Measurements from ENCODE around the gene RAD50. TPM values are rescaled to one million over a fixed set of nuclear protein-coding genes. Genes with fewer than 3 reads are reported as not detected.
"Not testable (repeated sequence)": the region's sequence is repeated elsewhere in the genome, so short reads cannot be mapped to it uniquely, and the experiment has no call there.

Gene RAD50
- total and polyA plus RNA-seq, 10 of the 15 experiments (the other 5 are each of a cell fraction or from before 2014, with no cell fraction given), result 12.8 to 68.6 (median 47.0) TPM

DNA sequence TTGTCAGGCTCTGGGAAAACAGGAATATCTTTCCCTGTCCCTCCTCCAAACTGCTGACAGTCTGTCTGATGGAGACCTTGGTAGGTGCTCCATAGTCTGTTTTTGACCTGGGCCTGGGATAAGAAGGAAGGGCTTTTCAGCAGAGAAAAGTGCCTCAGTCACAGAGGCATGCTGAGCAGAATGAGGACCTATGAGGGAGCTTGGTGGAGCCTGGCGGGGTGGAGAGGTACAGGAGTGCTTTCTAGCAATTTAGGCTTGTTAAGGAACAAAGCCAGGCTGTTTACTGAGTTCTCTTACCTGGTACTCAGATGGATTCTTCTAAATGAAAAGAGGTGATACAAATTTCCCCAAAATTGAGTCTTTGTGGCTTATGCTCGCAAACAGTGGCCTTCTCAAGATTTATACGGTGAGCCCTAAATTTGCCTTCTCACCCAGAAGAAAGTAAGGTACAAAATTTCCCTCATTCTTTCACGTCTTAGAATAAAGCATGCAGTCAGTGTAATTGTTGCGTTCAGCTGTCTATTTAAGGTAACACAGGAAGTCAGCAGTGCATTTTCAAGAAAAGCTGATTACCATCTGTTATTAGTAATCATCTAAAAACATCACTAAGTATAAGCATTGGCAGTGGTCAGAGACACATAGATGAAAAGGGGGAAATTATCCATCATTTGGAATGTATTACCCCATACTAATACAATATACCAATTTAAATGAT lies 72.6 kb downstream of the RAD50 start (continued):
- TF ChIP-seq, protein P1, sequence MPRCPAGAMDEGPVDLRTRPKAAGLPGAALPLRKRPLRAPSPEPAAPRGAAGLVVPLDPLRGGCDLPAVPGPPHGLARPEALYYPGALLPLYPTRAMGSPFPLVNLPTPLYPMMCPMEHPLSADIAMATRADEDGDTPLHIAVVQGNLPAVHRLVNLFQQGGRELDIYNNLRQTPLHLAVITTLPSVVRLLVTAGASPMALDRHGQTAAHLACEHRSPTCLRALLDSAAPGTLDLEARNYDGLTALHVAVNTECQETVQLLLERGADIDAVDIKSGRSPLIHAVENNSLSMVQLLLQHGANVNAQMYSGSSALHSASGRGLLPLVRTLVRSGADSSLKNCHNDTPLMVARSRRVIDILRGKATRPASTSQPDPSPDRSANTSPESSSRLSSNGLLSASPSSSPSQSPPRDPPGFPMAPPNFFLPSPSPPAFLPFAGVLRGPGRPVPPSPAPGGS (IDR thresholded peaks at IDR 0.05; ENCODE audit: borderline replicate concordance, insufficient read depth, low read depth, low read length, poor library complexity, severe bottlenecking), result peak; percentile 35

DNA sequence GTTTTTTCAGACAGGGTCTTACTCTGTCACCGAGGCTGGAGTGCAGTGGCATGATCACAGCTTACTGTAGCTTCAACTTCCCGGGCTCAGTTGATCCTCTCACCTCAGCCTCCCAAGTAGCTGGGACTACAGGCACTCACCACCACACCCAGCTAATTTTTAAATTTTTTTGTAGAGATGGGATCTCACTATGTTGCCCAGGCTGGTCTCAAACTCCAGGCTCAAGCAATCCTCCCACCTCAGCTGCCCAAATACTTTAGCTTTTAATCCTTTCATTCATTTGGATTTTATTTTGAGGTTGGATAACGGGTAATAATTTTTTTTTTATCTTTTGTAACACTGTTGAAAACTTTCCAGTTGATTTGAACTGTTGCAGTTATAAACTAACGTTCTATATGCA lies 76.8 kb downstream of the RAD50 start:
- FAIRE-seq; ATAC-seq; H4K20me1 ChIP-seq (ENCODE audit: control insufficient read depth, insufficient read depth); H3K79me2 ChIP-seq (ENCODE audit: control insufficient read depth, insufficient read depth, low read length); H3K4me3 ChIP-seq; H2AFZ ChIP-seq (ENCODE audit: control insufficient read depth, low read depth, low read length); H3K27me3 ChIP-seq (replicated peaks in 1 of 2; ENCODE audit: control insufficient read depth in 2 of 2, insufficient read depth in 2 of 2, low read length in 1 of 2); H3K9ac ChIP-seq (ENCODE audit: control insufficient read depth, insufficient read depth, low read length); DNase-seq (ENCODE audit: low read depth, low spot score); in situ Hi-C loops (cut with MboI); H3K9me3 ChIP-seq (replicated peaks; ENCODE audit: control insufficient read depth, insufficient read depth, low read length); intact Hi-C loops (cut with micrococcal nuclease; ENCODE audit: unreplicated experiment); H3K4me2 ChIP-seq (ENCODE audit: control insufficient read depth, insufficient read depth); H3K27ac ChIP-seq (ENCODE audit: control insufficient read depth, insufficient read depth); BruUV-seq (replicated peaks): not testable (repeated sequence)
- peaks cover 35% of the 10 kb centered on the region for H3K4me1 ChIP-seq (ENCODE audit: control insufficient read depth, insufficient read depth, low read length)
- ChIA-PET SMC1A (ENCODE audit: uncharacterized antibody, unreplicated experiment) (interaction anchor here (0.6 to 5.5 kb wide), 8 partner anchors 6 to 183 kb away, joined by 3 to 45 read pairs (median 4); no protein-coding TSS in a partner anchor), POLR2A (interaction anchor here (0.6 to 1.5 kb wide), 2 partner anchors 41 to 104 kb away, joined by 3 to 4 read pairs; partner anchors contain the start of gene KIF3A), RAD21 (ENCODE audit: unreplicated experiment) (interaction anchor here (0.8 to 1.4 kb wide), 4 partner anchors 28 to 187 kb away, joined by 3 to 4 read pairs (median 3); no protein-coding TSS in a partner anchor), CTCF (interaction anchor here (1.3 to 3.0 kb wide), 5 partner anchors 15 to 249 kb away, joined by 3 to 9 read pairs (median 4); no protein-coding TSS in a partner anchor)
- WGBS (ENCODE audit: insufficient coverage, insufficient replicate concordance, low lambda C conversion rate, missing lambda C conversion rate), result 95% methylated on average over 4 of the region's 4 CpGs
- H3K36me3 ChIP-seq (ENCODE audit: control insufficient read depth in 2 of 2, insufficient read depth in 2 of 2, low read length in 1 of 2), result peaks cover 6 to 18% of the 10 kb centered on the region in 2 experiments

All from GM12878 (cell line).